Measurements from ENCODE around the gene MAST1. TPM values are rescaled to one million over a fixed set of nuclear protein-coding genes. Genes with fewer than 3 reads are reported as not detected.

Gene MAST1
- total RNA-seq, 1 experiment from 2014 or later = 0.48 TPM

DNA sequence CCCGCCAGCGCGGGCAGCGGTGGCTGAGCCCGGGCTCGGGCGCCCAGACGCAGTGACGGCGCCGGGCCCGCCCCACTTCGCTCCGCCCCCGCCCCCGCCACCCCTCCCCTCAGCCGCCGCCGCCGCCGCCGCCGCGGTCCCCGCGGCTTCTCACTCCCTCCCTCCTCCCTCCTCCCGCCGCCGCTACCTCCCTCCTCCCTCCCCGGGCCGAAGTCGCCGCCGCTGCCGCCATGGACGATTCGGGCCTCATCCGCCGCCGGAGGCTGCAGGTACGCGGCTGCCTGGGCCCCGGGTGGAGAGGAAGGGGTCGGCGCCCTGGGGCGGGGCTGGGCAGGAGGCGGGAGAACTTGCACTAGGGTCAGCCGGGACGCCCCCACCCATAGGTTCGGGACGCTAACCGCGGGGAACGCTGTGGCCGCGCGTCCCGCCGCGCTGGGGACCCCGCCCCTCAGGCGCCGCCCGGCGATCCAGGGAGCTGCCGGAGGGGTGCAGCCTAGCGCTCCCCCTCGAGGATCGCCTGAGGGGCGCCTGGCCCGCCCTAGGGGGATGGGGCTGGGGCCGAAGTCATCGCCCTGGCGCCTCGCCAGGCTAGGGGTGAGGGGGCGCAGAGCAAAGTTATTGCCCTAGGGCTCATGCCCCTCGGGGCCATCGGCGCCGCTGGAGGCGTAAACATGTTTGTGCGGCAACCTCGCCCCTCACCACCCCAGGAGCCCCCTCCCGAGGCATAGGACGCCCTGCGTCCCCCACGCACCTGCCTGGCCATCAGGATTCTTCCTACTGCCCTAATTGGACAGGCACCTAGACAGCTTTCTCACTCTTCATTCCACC is 4.4 kb upstream of the MAST1 start:
- peak overlapping the region; percentile 63 for H3K9ac ChIP-seq (ENCODE audit: low read length)
- H3K9me2 ChIP-seq (replicated peaks; ENCODE audit: insufficient read depth, low read length) = no peaks in the 10 kb centered on the region
- H3K4me1 ChIP-seq (ENCODE audit: low read length) = peaks cover 30% of the 10 kb centered on the region
- H3K4me2 ChIP-seq (ENCODE audit: low read depth, low read length, poor library complexity, severe bottlenecking) = peak overlapping the region; percentile 67
- H3K9me3 ChIP-seq (ENCODE audit: low read length) = no peaks in the 10 kb centered on the region
- no peaks in the 10 kb centered on the region for H3K27me3 ChIP-seq (ENCODE audit: low read length)
- H3K27ac ChIP-seq (ENCODE audit: low read length) = no peak overlapping the region
- peak overlapping the region; percentile 66 for H3K4me3 ChIP-seq (ENCODE audit: low read length)
- H2AFZ ChIP-seq (ENCODE audit: low read length) = no peak overlapping the region
- no peaks in the 10 kb centered on the region for H3K36me3 ChIP-seq (ENCODE audit: insufficient read depth, low read length)
- no peaks in the 10 kb centered on the region for H4K20me1 ChIP-seq (ENCODE audit: insufficient read depth, low read depth, low read length)
- peak; percentile 76 for DNase-seq
- no peaks in the 10 kb centered on the region for H3K79me2 ChIP-seq (ENCODE audit: low read length)

DNA sequence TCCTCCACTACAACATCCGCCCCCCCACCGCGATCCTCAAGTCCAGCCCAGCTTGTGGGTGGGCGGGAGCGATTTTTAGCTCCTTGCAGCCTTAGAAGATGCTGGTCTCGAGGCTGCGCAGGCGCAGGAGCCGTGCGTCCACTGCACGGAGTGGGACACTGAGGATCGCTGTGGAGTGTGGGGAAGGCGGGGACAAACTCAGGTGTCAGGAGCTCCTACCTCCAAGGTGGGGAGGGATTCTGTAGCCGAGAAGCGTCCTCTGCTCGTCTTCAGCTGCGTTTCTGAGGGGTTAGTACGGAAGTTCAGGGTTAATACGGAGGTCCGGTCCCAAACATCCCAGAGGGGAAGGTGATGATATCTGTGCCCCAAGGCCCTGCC is 3.8 kb upstream of the MAST1 start, which contains the start of gene RTBDN:
RTBDN (minus strand) TSS at position 14 of the 378 bp plus-strand sequence. CDS start 4,600 bp downstream, outside the sequence.
- Histone ChIP-seq H3K9me2 (replicated peaks; ENCODE audit: insufficient read depth, low read length) (no peaks in the 10 kb centered on the region), H3K27ac (ENCODE audit: low read length) (no peak within 1 kb of the TSS), H2AFZ (ENCODE audit: low read length) (no peak within 1 kb of the TSS), H3K4me1 (ENCODE audit: low read length) (peaks cover 33% of the 10 kb centered on the region), H3K4me3 (ENCODE audit: low read length) (peak within 1 kb of the TSS; percentile 66), H3K4me2 (ENCODE audit: low read depth, low read length, poor library complexity, severe bottlenecking) (peak within 1 kb of the TSS; percentile 67), H3K9ac (ENCODE audit: low read length) (peak within 1 kb of the TSS; percentile 63), H4K20me1 (ENCODE audit: insufficient read depth, low read depth, low read length) (no peaks in the 10 kb centered on the region), H3K9me3 (ENCODE audit: low read length) (no peaks in the 10 kb centered on the region), H3K79me2 (ENCODE audit: low read length) (no peaks in the 10 kb centered on the region), H3K36me3 (ENCODE audit: insufficient read depth, low read length) (no peaks in the 10 kb centered on the region), H3K27me3 (ENCODE audit: low read length) (no peaks in the 10 kb centered on the region)
- peak; percentile 51 for DNase-seq

- Histone ChIP-seq H3K36me3 (ENCODE audit: insufficient read depth, low read length) (no peaks in the 10 kb centered on the region), H3K9me2 (replicated peaks; ENCODE audit: insufficient read depth, low read length) (no peaks in the 10 kb centered on the region), H4K20me1 (ENCODE audit: insufficient read depth, low read depth, low read length) (no peaks in the 10 kb centered on the region), H3K27ac (ENCODE audit: low read length) (no peak overlapping the region), H3K4me3 (ENCODE audit: low read length) (no peak overlapping the region), H3K9ac (ENCODE audit: low read length) (no peak overlapping the region), H2AFZ (ENCODE audit: low read length) (no peak overlapping the region), H3K4me2 (ENCODE audit: low read depth, low read length, poor library complexity, severe bottlenecking) (no peak overlapping the region), H3K4me1 (ENCODE audit: low read length) (peaks cover 33% of the 10 kb centered on the region), H3K79me2 (ENCODE audit: low read length) (no peaks in the 10 kb centered on the region), H3K27me3 (ENCODE audit: low read length) (no peaks in the 10 kb centered on the region), H3K9me3 (ENCODE audit: low read length) (no peaks in the 10 kb centered on the region)
- DNase-seq = peak; percentile 78
Measured at GRCh38 chr19:12834976-12835757, 3.1 kb upstream of the MAST1 start.

GRCh38 chr19:12836529-12836863 is 1.8 kb upstream of the MAST1 start:
- no peaks in the 10 kb centered on the region for H3K36me3 ChIP-seq (ENCODE audit: insufficient read depth, low read length)
- H3K27ac ChIP-seq (ENCODE audit: low read length) = no peak overlapping the region
- peaks cover 33% of the 10 kb centered on the region for H3K4me1 ChIP-seq (ENCODE audit: low read length)
- H3K4me2 ChIP-seq (ENCODE audit: low read depth, low read length, poor library complexity, severe bottlenecking) = no peak overlapping the region
- H4K20me1 ChIP-seq (ENCODE audit: insufficient read depth, low read depth, low read length) = 0 out of 2 replicates have a peak, but pooled peaks cover 4% of the 10 kb centered on the region
- no peaks in the 10 kb centered on the region for H3K27me3 ChIP-seq (ENCODE audit: low read length)
- no peak for DNase-seq
- no peaks in the 10 kb centered on the region for H3K79me2 ChIP-seq (ENCODE audit: low read length)
- H3K9ac ChIP-seq (ENCODE audit: low read length) = no peak overlapping the region
- H3K4me3 ChIP-seq (ENCODE audit: low read length) = no peak overlapping the region
- H2AFZ ChIP-seq (ENCODE audit: low read length) = no peak overlapping the region
- no peaks in the 10 kb centered on the region for H3K9me2 ChIP-seq (replicated peaks; ENCODE audit: insufficient read depth, low read length)
- H3K9me3 ChIP-seq (ENCODE audit: low read length) = no peaks in the 10 kb centered on the region

GRCh38 chr19:12837225-12837624 is 1.1 kb upstream of the MAST1 start:
- DNase-seq = no peak
- peaks cover 33% of the 10 kb centered on the region for H3K4me1 ChIP-seq (ENCODE audit: low read length)
- H3K36me3 ChIP-seq (ENCODE audit: insufficient read depth, low read length) = no peaks in the 10 kb centered on the region
- H3K9me3 ChIP-seq (ENCODE audit: low read length) = no peaks in the 10 kb centered on the region
- H3K4me2 ChIP-seq (ENCODE audit: low read depth, low read length, poor library complexity, severe bottlenecking) = no peak overlapping the region
- H3K27ac ChIP-seq (ENCODE audit: low read length) = no peak overlapping the region
- no peak overlapping the region for H2AFZ ChIP-seq (ENCODE audit: low read length)
- no peak overlapping the region for H3K9ac ChIP-seq (ENCODE audit: low read length)
- H3K27me3 ChIP-seq (ENCODE audit: low read length) = no peaks in the 10 kb centered on the region
- 0 out of 2 replicates have a peak, but pooled peaks cover 4% of the 10 kb centered on the region for H4K20me1 ChIP-seq (ENCODE audit: insufficient read depth, low read depth, low read length)
- H3K9me2 ChIP-seq (replicated peaks; ENCODE audit: insufficient read depth, low read length) = no peaks in the 10 kb centered on the region
- H3K79me2 ChIP-seq (ENCODE audit: low read length) = no peaks in the 10 kb centered on the region
- H3K4me3 ChIP-seq (ENCODE audit: low read length) = no peak overlapping the region

- H3K4me1 ChIP-seq (ENCODE audit: low read length) = peaks cover 19% of the 10 kb centered on the region
- peak overlapping the region; percentile 71 for H3K4me3 ChIP-seq (ENCODE audit: low read length)
- H3K27me3 ChIP-seq (ENCODE audit: low read length) = no peaks in the 10 kb centered on the region
- peak overlapping the region; percentile 83 for H3K4me2 ChIP-seq (ENCODE audit: low read depth, low read length, poor library complexity, severe bottlenecking)
- H4K20me1 ChIP-seq (ENCODE audit: insufficient read depth, low read depth, low read length) = 0 out of 2 replicates have a peak, but pooled peaks cover 4% of the 10 kb centered on the region
- DNase-seq = peak; percentile 52
- no peaks in the 10 kb centered on the region for H3K79me2 ChIP-seq (ENCODE audit: low read length)
- peak overlapping the region; percentile 67; the same call in 1 of the 2 replicates for H3K9ac ChIP-seq (ENCODE audit: low read length)
- H3K9me2 ChIP-seq (replicated peaks; ENCODE audit: insufficient read depth, low read length) = no peaks in the 10 kb centered on the region
- H3K27ac ChIP-seq (ENCODE audit: low read length) = no peak overlapping the region
- no peak overlapping the region for H2AFZ ChIP-seq (ENCODE audit: low read length)
- no peaks in the 10 kb centered on the region for H3K36me3 ChIP-seq (ENCODE audit: insufficient read depth, low read length)
- H3K9me3 ChIP-seq (ENCODE audit: low read length) = no peaks in the 10 kb centered on the region
Measured at GRCh38 chr19:12838886-12839756, 806 bp downstream of the MAST1 start.

- no peaks in the 10 kb centered on the region for H3K36me3 ChIP-seq (ENCODE audit: insufficient read depth, low read length)
- H3K79me2 ChIP-seq (ENCODE audit: low read length) = no peaks in the 10 kb centered on the region
- DNase-seq = peak; percentile 95
- peaks cover 13% of the 10 kb centered on the region for H3K4me1 ChIP-seq (ENCODE audit: low read length)
- H4K20me1 ChIP-seq (ENCODE audit: insufficient read depth, low read depth, low read length) = 0 out of 2 replicates have a peak, but pooled peaks cover 4% of the 10 kb centered on the region
- no peak overlapping the region for H3K27ac ChIP-seq (ENCODE audit: low read length)
- no peak overlapping the region for H3K4me3 ChIP-seq (ENCODE audit: low read length)
- H3K9ac ChIP-seq (ENCODE audit: low read length) = no peak overlapping the region
- no peak overlapping the region for H3K4me2 ChIP-seq (ENCODE audit: low read depth, low read length, poor library complexity, severe bottlenecking)
- H2AFZ ChIP-seq (ENCODE audit: low read length) = no peak overlapping the region
- H3K9me2 ChIP-seq (replicated peaks; ENCODE audit: insufficient read depth, low read length) = no peaks in the 10 kb centered on the region
- no peaks in the 10 kb centered on the region for H3K27me3 ChIP-seq (ENCODE audit: low read length)
- H3K9me3 ChIP-seq (ENCODE audit: low read length) = no peaks in the 10 kb centered on the region
Measured at GRCh38 chr19:12840091-12841079, 2.1 kb downstream of the MAST1 start.

All from Karpas-422 (cell line).